Kidney (tissue), 14 donors: ENCODE data around the gene FPR1. TPM values are rescaled to one million over a fixed set of nuclear protein-coding genes. Genes with fewer than 3 reads are reported as not detected.

ENCODE experiments used
- DNase-seq, 5 donors: peaks; one replicate each; pipeline ENCODE4 v3.0.0-alpha.2; 2013 to 2020
- FAIRE-seq: peaks from 2 replicates; lab custom pipeline; 2012; peaks lifted over from hg19 to GRCh38; lab: Jason Lieb, UNC
- H3K27ac ChIP-seq, 2 donors: one replicate each; pipeline ENCODE4 v1.7.0; 2013; ENCODE audit warnings: low read depth in 2 of 2, low read length in 2 of 2, inconsistent platforms in 1 of 2
- H3K27me3 ChIP-seq: one replicate; pipeline ENCODE4 v1.7.1; 2013; ENCODE audit warnings: low read length, inconsistent platforms; ENCODE audit not compliant: control insufficient read depth, insufficient read depth
- H3K36me3 ChIP-seq, 3 donors: one replicate each; pipeline versions ENCODE4 v1.7.0 to v1.7.1; 2013; ENCODE audit warnings: low read length in 3 of 3, control low read depth in 1 of 3, inconsistent platforms in 1 of 3; ENCODE audit not compliant: insufficient read depth in 3 of 3, control insufficient read depth in 2 of 3
- H3K4me1 ChIP-seq, 3 donors: one replicate each; pipeline versions ENCODE4 v1.7.0 to v1.7.1; 2013; ENCODE audit warnings: low read length in 3 of 3, inconsistent platforms in 1 of 3, low read depth in 1 of 3; ENCODE audit not compliant: control insufficient read depth in 2 of 3, insufficient read depth in 2 of 3
- H3K4me3 ChIP-seq, 3 donors: one replicate each; pipeline versions ENCODE4 v1.7.0 to v1.8.1; 2013; ENCODE audit warnings: low read length in 3 of 3, control low read depth in 1 of 3, inconsistent platforms in 1 of 3
- H3K9ac ChIP-seq, 3 donors: one replicate each; pipeline versions ENCODE4 v1.7.0 to v1.7.1; 2013; ENCODE audit warnings: low read length in 3 of 3, control low read depth in 1 of 3, inconsistent platforms in 1 of 3
- H3K9me3 ChIP-seq, 3 donors: one replicate each; pipeline versions ENCODE4 v1.7.0 to v1.7.1; 2013; ENCODE audit warnings: low read length in 3 of 3, control low read depth in 1 of 3, inconsistent platforms in 1 of 3; ENCODE audit not compliant: control insufficient read depth in 2 of 3, insufficient read depth in 1 of 3
- CTCF ChIP-seq: IDR thresholded peaks from 3 replicates; pipeline ENCODE4 v1.5.1; 2012; ENCODE audit warnings: mild to moderate bottlenecking, moderate library complexity, borderline replicate concordance; ENCODE audit not compliant: insufficient read depth; ENCODE audit errors: extremely low read depth
- intact Hi-C: fragments of 100-400 bp; cut with DNase I; formaldehyde crosslinking; loops from one replicate; pipeline ENCODE4 v1.11.1; 2022
- polyA plus RNA-seq: library from polyadenylated mRNA; stranded (reverse); fragments of 350-450 nt; fragmentation: Illumina TruSeq; extraction: RNeasy Lipid Tissue Mini Kit (QIAGEN cat#74804); gene quantifications from one replicate; pipeline ENCODE4 v1.2.3, GENCODE V29; 2014; ENCODE audit warnings: low read depth, low replicate concordance; ENCODE audit not compliant: insufficient read depth
- total RNA-seq: library from RNA; stranded (reverse); fragmentation: NEBNext Ultra II Directional; extraction: Animal tissue kit (Norgen Biotek cat#: 25700); gene quantifications from one replicate; pipeline ENCODE4 v1.2.1, GENCODE V29; 2021
- donor health status: control.
- donor health status: control.
- donor health status: control.
- donor health status: control.
- donor health status: control.
- donor health status: DM: yes; HTN: yes; CAD: no.
- donor health status: Normal renal cell carcinoma (clear cell type).

The FPR1 gene
- total and polyA plus RNA-seq, 2 donors from 2014 or later: 2.2 to 16.6 TPM

- Histone ChIP-seq H3K9ac (no peak overlapping the region), H3K4me3 (no peak overlapping the region), H3K4me1 (no peaks in the 10 kb centered on the region), H3K27ac (no peak overlapping the region), H3K36me3 (no peaks in the 10 kb centered on the region), H3K27me3 (peaks cover 5% of the 10 kb centered on the region), H3K9me3 (no peaks in the 10 kb centered on the region)
- peak; percentile 41 for TF ChIP-seq CTCF
- FAIRE-seq (no peak), DNase-seq (peak in 2 of 5 donors; percentile 46 to 57)
- intact Hi-C loops: no loop called here
These were observed 39.1 kb downstream of the FPR1 start for GRCh38 chr19:51712461-51713081.

- DNase-seq: no peak
- Histone ChIP-seq H3K9ac (no peak overlapping the region), H3K27ac (no peak overlapping the region), H3K27me3 (peaks cover 3% of the 10 kb centered on the region), H3K4me1 (no peaks in the 10 kb centered on the region), H3K9me3 (no peaks in the 10 kb centered on the region), H3K36me3 (no peaks in the 10 kb centered on the region), H3K4me3 (no peak overlapping the region)
- no peak for TF ChIP-seq CTCF
- no peak for FAIRE-seq
- intact Hi-C loops: no loop called here
These were observed 40.0 kb downstream of the FPR1 start for GRCh38 chr19:51711702-51712101.

GRCh38 chr19:51710163-51710562, 41.5 kb downstream of the FPR1 start:
- intact Hi-C loops: no loop called here
- no peak for TF ChIP-seq CTCF
- no peak for DNase-seq
- Histone ChIP-seq H3K27ac (no peak overlapping the region), H3K27me3 (no peaks in the 10 kb centered on the region), H3K9ac (no peak overlapping the region), H3K36me3 (peaks cover 0 to 5% (median 1%) of the 10 kb centered on the region in 3 donors), H3K4me1 (peaks cover 0 to under 1% (median 0%) of the 10 kb centered on the region in 3 donors), H3K4me3 (no peak overlapping the region), H3K9me3 (no peaks in the 10 kb centered on the region)
- FAIRE-seq: no peak
